Panc1 (cell line): ENCODE measurements around the gene DNAH9. TPM values are rescaled to one million over a fixed set of nuclear protein-coding genes. Genes with fewer than 3 reads are reported as not detected.

Experiments used
- ATAC-seq: fragments of 200-7000 bp; cut with Tn5 transposase; 2 replicates; pipeline ENCODE4 v1.9.1; 2020; ENCODE audit warnings: mild to moderate bottlenecking, moderate library complexity
- Bru-seq: library from RNA; stranded (reverse); fragments of 400-500 nt; gene quantifications from one replicate; lab custom pipeline; 2021; lab: Mats Ljungman, UMichigan
- BruChase-seq, 2 experiments: library from RNA; stranded (reverse); fragments of 400-500 nt; gene quantifications; one replicate each; lab custom pipeline; 2021; lab: Mats Ljungman, UMichigan
- BruUV-seq: library from RNA; stranded (reverse); fragments of 400-500 nt; replicated peaks from 2 replicates; lab custom pipeline; 2021; lab: Mats Ljungman, UMichigan
- CTCF ChIA-PET: fragments of 300-600 bp; sonication (Branson Sonifier 250); formaldehyde crosslinking; loops from one replicate; lab custom pipeline; 2022; ENCODE audit warnings: antibody characterized with exemption; lab: Charles Lee
- POLR2A ChIA-PET: fragments of 300-600 bp; sonication (Branson Sonifier 250); formaldehyde crosslinking; loops from one replicate; lab custom pipeline; 2022; ENCODE audit warnings: antibody characterized with exemption; lab: Charles Lee
- DNase-seq: peaks from one replicate; pipeline ENCODE4 v3.0.0-alpha.2; 2010; ENCODE audit warnings: low read depth, low spot score
- H3K27ac ChIP-seq: 2 replicates; pipeline ENCODE4 v1.5.1; 2011; ENCODE audit warnings: mild to moderate bottlenecking, low read length, inconsistent platforms
- H3K27me3 ChIP-seq: fragments of 200-500 bp; sonication (Bioruptor generic); 2 replicates; pipeline ENCODE4 v1.6.0; 2014; ENCODE audit warnings: low read length, inconsistent platforms; ENCODE audit not compliant: control insufficient read depth, insufficient read depth
- H3K36me3 ChIP-seq: fragments of 200-500 bp; sonication (Bioruptor generic); 2 replicates; pipeline ENCODE4 v1.5.1; 2014; ENCODE audit warnings: inconsistent platforms, mild to moderate bottlenecking, low read length, moderate library complexity; ENCODE audit not compliant: control insufficient read depth, insufficient read depth
- H3K4me1 ChIP-seq: 2 replicates; pipeline ENCODE4 v1.5.1; 2011; ENCODE audit warnings: inconsistent platforms, mild to moderate bottlenecking, low read length, moderate library complexity; ENCODE audit not compliant: control insufficient read depth, insufficient read depth
- H3K4me3 ChIP-seq, 2 experiments: 2 replicates each; pipeline ENCODE4 v1.5.1; 2011 to 2012; ENCODE audit warnings: low read depth in 2 of 2, low read length in 2 of 2, mild to moderate bottlenecking in 2 of 2, inconsistent platforms in 1 of 2, moderate library complexity in 1 of 2
- H3K9me3 ChIP-seq: fragments of 200-500 bp; sonication (Bioruptor generic); 2 replicates; pipeline ENCODE4 v1.5.1; 2014; ENCODE audit warnings: low read depth, mild to moderate bottlenecking, inconsistent platforms, low read length, moderate library complexity; ENCODE audit not compliant: control insufficient read depth, insufficient read depth
- CTCF ChIP-seq: fragments of 450-650 bp; IDR thresholded peaks from 2 replicates; pipeline ENCODE4 v1.5.1; 2017; ENCODE audit warnings: mild to moderate bottlenecking
- POLR2AphosphoS5 ChIP-seq: IDR thresholded peaks from 2 replicates; pipeline ENCODE4 v1.6.1; 2012; ENCODE audit warnings: mild to moderate bottlenecking, low read depth, low read length, moderate library complexity
- REST ChIP-seq, 2 experiments: IDR thresholded peaks; 2 replicates each; pipeline ENCODE4 v1.6.1; 2011 to 2012; ENCODE audit warnings: low read depth in 2 of 2, control low read depth in 1 of 2, low read length in 1 of 2, mild to moderate bottlenecking in 1 of 2, moderate library complexity in 1 of 2; ENCODE audit not compliant: insufficient read depth in 1 of 2
- SIN3A ChIP-seq: IDR thresholded peaks from 2 replicates; pipeline ENCODE4 v1.6.1; 2012; ENCODE audit warnings: low read depth, mild to moderate bottlenecking, low read length, moderate library complexity, borderline replicate concordance; ENCODE audit not compliant: insufficient read depth
- TCF7L2 ChIP-seq: IDR thresholded peaks from 2 replicates; pipeline ENCODE4 v1.6.1; 2011; ENCODE audit warnings: mild to moderate bottlenecking, low read depth, low read length, inconsistent platforms
- in situ Hi-C: cut with HindIII; loops from 2 replicates; pipeline ENCODE4 v1.10.0; 2016; ENCODE audit warnings: low sequenced_read_pairs, low pct_unique_long_range_greater_than_20kb
- intact Hi-C: fragments of 100-400 bp; cut with micrococcal nuclease; formaldehyde crosslinking; loops from one replicate; pipeline ENCODE4 v1.10.0; 2022; ENCODE audit not compliant: unreplicated experiment
- long read RNA-seq: library from polyadenylated mRNA; unstranded; transcript quantifications from one replicate; pipeline ENCODE4 v2.0.0, GENCODE V29; 2021; ENCODE audit not compliant: unreplicated experiment
- polyA plus RNA-seq: library from polyadenylated mRNA; unstranded; fragments of >200 nt; gene quantifications from one replicate; pipeline ENCODE4 v1.2.1, GENCODE V29; 2012; ENCODE audit warnings: missing spikeins; ENCODE audit not compliant: insufficient read length
- total RNA-seq: library from RNA; stranded (reverse); gene quantifications from one replicate; pipeline ENCODE4 v1.2.1, GENCODE V29; 2021; ENCODE audit not compliant: unreplicated experiment

Gene DNAH9
- total RNA-seq (not detected), Bru-seq, nascent RNA (percentile 1 among the genes with signal in this experiment), BruChase-seq, experiment 1, labeled RNA remaining after a 2-hour chase (percentile 1 among the genes with signal in this experiment), BruChase-seq, experiment 2, labeled RNA remaining after a 6-hour chase (not detected)
- not detected for polyA plus RNA-seq
- long read RNA-seq = 0 reads

DNA sequence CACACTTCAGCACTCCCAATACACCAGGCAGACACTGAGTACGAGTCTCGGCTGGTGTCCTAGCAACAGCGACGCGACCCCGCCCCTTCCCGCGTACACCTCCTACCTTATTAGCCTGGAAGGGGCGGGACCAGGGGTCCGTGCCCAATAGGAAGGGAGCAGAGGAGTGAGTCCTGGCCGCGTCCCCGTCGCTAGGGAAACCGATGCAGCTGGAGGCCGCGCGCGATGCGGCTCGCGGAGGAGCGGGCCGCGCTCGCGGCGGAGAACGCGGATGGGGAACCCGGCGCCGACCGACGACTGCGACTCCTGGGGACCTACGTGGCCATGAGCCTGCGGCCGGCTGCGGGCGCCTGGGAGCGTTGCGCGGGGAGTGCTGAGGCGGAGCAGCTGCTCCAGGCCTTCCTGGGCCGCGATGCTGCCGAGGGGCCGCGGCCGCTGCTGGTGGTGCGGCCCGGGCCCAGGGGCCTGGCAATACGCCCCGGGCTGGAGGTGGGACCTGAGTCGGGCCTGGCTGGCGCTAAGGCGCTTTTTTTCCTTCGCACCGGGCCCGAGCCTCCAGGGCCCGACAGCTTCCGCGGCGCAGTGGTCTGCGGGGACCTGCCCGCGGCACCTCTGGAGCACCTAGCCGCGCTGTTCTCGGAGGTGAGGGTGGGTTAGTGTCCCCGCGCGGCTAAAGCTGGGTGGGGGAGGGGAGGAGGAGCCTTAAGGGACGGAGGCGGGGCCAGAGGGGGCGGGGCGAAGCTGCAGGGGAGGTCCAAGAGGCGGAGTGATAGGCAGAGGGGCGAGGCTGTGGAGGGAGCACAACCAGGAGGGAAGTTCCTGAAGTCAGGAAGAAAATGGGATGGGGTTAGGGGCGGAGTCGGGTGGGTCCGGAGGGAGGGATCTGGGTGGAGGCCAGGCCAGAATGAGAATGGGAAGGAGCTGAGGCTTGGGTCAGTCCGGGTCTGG lies at the start of gene DNAH9:
TSS of gene DNAH9 (plus strand) at position 197 of the 948 bp plus-strand sequence. CDS start at position 226, 29 bp downstream.
- no TSS peak for BruUV-seq
- POLR2A ChIA-PET = no interaction called here
- intact Hi-C loops = no loop called here

More for the DNA sequence above, at the start of gene DNAH9:
- ATAC-seq = no peak
- no peak for DNase-seq
- H3K27ac ChIP-seq = no peak within 1 kb of the TSS
- CTCF ChIA-PET = no interaction called here
- no peaks in the 10 kb centered on the region for H3K27me3 ChIP-seq
- no peaks in the 10 kb centered on the region for H3K36me3 ChIP-seq
- H3K4me3 ChIP-seq = no peak within 1 kb of the TSS
- no peaks in the 10 kb centered on the region for H3K4me1 ChIP-seq
- no peaks in the 10 kb centered on the region for H3K9me3 ChIP-seq
- in situ Hi-C loops = no loop called here
- TF ChIP-seq CTCF (no peak), TCF7L2 (no peak), REST (IDR thresholded peaks at IDR 0.05; ENCODE audit: insufficient read depth in 1 of 2, low read depth in 2 of 2, low read length in 1 of 2) (no peak), POLR2AphosphoS5 (no peak), SIN3A (no peak)
